Stomach (tissue), 9 donors: Measurements from ENCODE around the gene ARL13A. TPM values are rescaled to one million over a fixed set of nuclear protein-coding genes. Genes with fewer than 3 reads are reported as not detected.

ENCODE experiments used
- DNase-seq, 2 donors: peaks; one replicate each; pipeline versions ENCODE4 v3.0.0 to v3.0.0-alpha.2; 2013 to 2019
- H3K27ac ChIP-seq, 5 donors: fragments of 200-600 bp in 4 of 5; sonication (generic) in 4 of 5; one replicate each; pipeline ENCODE4 v1.5.1; 2013 to 2019; ENCODE audit warnings: mild to moderate bottlenecking in 1 of 5, moderate library complexity in 1 of 5
- H3K27me3 ChIP-seq, 3 donors: fragments of 200-600 bp; sonication (generic); one replicate each; pipeline ENCODE4 v1.5.1; 2017 to 2019; ENCODE audit warnings: mixed run types in 1 of 3
- H3K36me3 ChIP-seq, 4 donors: fragments of 200-600 bp; sonication (generic); 1 replicate in 3 of 4; 2 replicates in 1 of 4; pipeline ENCODE4 v1.5.1; 2016 to 2019
- H3K4me1 ChIP-seq, 4 donors: fragments of 200-600 bp; sonication (generic); one replicate each; pipeline ENCODE4 v1.5.1; 2016 to 2019
- H3K4me3 ChIP-seq, 4 donors: fragments of 200-600 bp; sonication (generic) in 3 of 4; one replicate each; pipeline ENCODE4 v1.5.1; 2016 to 2019; ENCODE audit warnings: mild to moderate bottlenecking in 1 of 4
- H3K9me3 ChIP-seq, 4 donors: fragments of 200-600 bp; sonication (generic); one replicate each; pipeline ENCODE4 v1.5.1; 2016 to 2019
- EP300 ChIP-seq: sonication (generic); formaldehyde crosslinking; IDR thresholded peaks from one replicate; pipeline ENCODE4 v1.6.1; 2017; ENCODE audit warnings: antibody characterized with exemption
- POLR2A ChIP-seq, 4 donors: fragments of 450-650 bp; IDR thresholded peaks; one replicate each; pipeline ENCODE4 v1.6.1; 2016; ENCODE audit warnings: antibody characterized with exemption in 4 of 4, control low read depth in 2 of 4, mild to moderate bottlenecking in 1 of 4, moderate library complexity in 1 of 4
- POLR2AphosphoS5 ChIP-seq, 3 donors: sonication (generic); formaldehyde crosslinking; IDR thresholded peaks; one replicate each; pipeline ENCODE4 v1.6.1; 2016; ENCODE audit warnings: antibody characterized with exemption in 3 of 3
- whole genome bisulfite sequencing, 5 donors: extraction: QIAGEN DNeasy Blood & Tissue Kit in 3 of 5; methylation state at CpG; one replicate each; pipeline versions ENCODE4 v1.1.5 to v1.1.7; 2013 to 2018; 5-methylcytosine and 5-hydroxymethylcytosine counted together
- intact Hi-C: fragments of 100-400 bp; cut with DNase I; formaldehyde crosslinking; loops from one replicate; pipeline ENCODE4 v1.15.1; 2023; ENCODE audit warnings: low total_unique reads
- polyA plus RNA-seq, 3 donors: library from polyadenylated mRNA; stranded (reverse); fragments of 200-250 nt; gene quantifications; one replicate each; pipeline ENCODE4 v1.2.3, GENCODE V29; 2013
- total RNA-seq, 5 donors: library from RNA; depleted of rRNA; stranded (reverse); fragments of >200 nt; gene quantifications; one replicate each; pipeline versions ENCODE4 v1.1.0 to v1.2.3, GENCODE V29; 2014 to 2016
- TF ChIP-seq, protein P1 (sequence below), 7 experiments: fragments of 450-650 bp in 4 of 7; fragments of 200-600 bp in 3 of 7; sonication (generic) in 3 of 7; IDR thresholded peaks; one replicate each; pipeline ENCODE4 v1.5.1; 2016 to 2019; ENCODE audit warnings: antibody characterized with exemption in 7 of 7, control low read depth in 2 of 7, mild to moderate bottlenecking in 1 of 7
- donor health status: healthy with polysubstance abuse.
- donor health status: Bipolar disorder and iron deficiency.
- donor health status: healthy.

The ARL13A gene
- total and polyA plus RNA-seq, 8 donors, result not detected

DNA sequence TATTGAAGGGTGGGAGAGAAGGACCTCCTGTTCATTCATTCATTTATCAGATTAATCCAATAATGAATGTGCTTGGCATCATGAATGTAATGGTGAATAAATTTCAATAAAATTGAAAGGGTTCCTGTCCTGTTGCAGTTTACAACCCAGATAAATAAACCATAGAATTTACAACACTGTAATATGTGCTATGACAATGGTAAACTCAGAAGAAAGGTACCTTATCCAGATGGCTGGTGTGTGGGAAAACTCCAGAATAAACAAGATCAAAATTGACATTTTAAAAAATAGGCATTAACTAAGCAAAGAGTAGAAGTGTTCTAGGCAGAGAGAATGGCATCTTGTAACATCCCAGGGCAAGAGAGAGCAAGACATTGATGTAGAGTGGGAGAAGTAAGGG lies 15.3 kb downstream of the ARL13A start:
- intact Hi-C loops, result no loop called here
- no peak for DNase-seq
- Histone ChIP-seq H3K27me3 (no peaks in the 10 kb centered on the region), H3K27ac (no peak overlapping the region), H3K36me3 (peaks cover 0 to 5% (median 0%) of the 10 kb centered on the region in 4 donors), H3K4me3 (no peak overlapping the region), H3K9me3 (no peaks in the 10 kb centered on the region), H3K4me1 (no peaks in the 10 kb centered on the region)
- no peak for TF ChIP-seq EP300
- TF ChIP-seq, protein P1, sequence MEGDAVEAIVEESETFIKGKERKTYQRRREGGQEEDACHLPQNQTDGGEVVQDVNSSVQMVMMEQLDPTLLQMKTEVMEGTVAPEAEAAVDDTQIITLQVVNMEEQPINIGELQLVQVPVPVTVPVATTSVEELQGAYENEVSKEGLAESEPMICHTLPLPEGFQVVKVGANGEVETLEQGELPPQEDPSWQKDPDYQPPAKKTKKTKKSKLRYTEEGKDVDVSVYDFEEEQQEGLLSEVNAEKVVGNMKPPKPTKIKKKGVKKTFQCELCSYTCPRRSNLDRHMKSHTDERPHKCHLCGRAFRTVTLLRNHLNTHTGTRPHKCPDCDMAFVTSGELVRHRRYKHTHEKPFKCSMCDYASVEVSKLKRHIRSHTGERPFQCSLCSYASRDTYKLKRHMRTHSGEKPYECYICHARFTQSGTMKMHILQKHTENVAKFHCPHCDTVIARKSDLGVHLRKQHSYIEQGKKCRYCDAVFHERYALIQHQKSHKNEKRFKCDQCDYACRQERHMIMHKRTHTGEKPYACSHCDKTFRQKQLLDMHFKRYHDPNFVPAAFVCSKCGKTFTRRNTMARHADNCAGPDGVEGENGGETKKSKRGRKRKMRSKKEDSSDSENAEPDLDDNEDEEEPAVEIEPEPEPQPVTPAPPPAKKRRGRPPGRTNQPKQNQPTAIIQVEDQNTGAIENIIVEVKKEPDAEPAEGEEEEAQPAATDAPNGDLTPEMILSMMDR (IDR thresholded peaks at IDR 0.05), result no peak
- TF ChIP-seq POLR2AphosphoS5 (IDR thresholded peaks at IDR 0.05), result no peak
- TF ChIP-seq POLR2A (IDR thresholded peaks at IDR 0.05), result no peak

DNA sequence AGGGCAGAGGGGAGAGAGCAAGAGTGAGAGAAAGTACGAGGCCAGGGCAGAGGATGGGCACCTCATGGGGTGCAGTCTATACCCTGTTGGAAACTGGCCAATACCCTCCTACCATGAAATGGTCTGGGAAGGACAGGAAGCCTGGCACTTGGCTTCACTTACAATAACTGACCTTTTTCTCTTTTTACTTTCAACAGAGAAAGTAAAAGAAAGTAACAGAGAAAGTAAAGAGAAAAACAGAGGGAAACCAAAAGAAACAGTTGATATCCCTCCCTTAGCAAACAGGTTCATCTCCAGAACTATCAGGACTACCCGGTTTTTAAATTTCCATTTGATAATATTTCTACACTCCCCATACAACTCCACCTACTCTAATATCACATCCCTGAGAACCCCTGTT lies 20.6 kb downstream of the ARL13A start:
- Histone ChIP-seq H3K36me3 (peaks cover 0 to 5% (median 3%) of the 10 kb centered on the region in 4 donors), H3K27ac (no peak overlapping the region), H3K9me3 (no peaks in the 10 kb centered on the region), H3K27me3 (no peaks in the 10 kb centered on the region), H3K4me1 (no peaks in the 10 kb centered on the region), H3K4me3 (no peak overlapping the region)
- TF ChIP-seq, protein P1 (IDR thresholded peaks at IDR 0.05), result no peak
- TF ChIP-seq POLR2A (IDR thresholded peaks at IDR 0.05), result no peak
- TF ChIP-seq EP300, result no peak
- TF ChIP-seq POLR2AphosphoS5 (IDR thresholded peaks at IDR 0.05), result no peak
- 44 to 72% (median 48%) methylated on average over 2 of the region's 2 CpGs for WGBS, 5 donors
- DNase-seq, result no peak
- intact Hi-C loops, result no loop called here

DNA sequence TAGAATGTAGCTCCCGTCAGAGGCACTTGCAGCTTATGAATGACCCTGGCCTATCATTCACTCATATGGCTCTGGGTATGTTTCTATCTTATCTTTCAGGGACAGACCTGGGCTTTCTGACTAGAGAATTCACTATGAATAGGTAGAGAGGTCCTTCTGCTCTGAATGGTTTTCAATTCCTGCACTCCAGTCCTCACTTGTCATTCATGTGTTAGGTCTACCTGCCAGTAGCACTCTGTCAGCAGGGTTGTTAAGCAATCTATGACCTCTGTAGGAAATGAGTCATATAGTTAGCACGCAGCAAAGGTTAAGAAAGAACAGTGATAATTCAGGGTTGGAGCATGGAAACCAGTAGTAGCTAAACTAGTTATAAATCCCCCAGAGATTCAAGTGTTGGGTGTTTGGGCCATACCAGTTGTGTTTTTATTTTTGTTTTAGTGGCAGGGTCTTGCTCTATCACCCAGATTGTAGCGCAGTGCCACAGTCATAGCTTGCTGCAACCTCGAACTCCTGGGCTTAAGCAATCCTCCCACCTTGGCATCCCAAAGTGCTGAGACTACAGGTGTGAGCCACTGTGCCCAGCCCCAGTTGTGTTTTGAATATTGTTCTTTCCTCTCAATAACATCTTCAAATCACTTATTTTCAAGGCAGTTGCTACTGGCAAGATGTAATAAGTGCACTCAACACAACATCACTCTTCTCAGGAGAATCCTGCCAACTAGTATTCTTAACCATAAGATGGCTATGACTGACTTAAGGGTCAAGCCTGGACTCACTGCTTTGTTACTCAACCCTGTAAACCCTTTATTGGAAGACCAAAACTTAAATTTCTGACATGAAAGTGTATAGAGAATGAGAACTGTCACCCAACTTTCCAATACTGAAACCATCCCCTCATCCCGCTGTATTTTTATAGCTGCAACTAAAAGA lies 25.1 kb downstream of the ARL13A start:
- DNase-seq, result peak in 1 of 2 donors; percentile 55
- intact Hi-C loops, result no loop called here
- WGBS, 5 donors, result 77 to 85% (median 78%) methylated on average over 5 of the region's 5 CpGs
- Histone ChIP-seq H3K4me1 (no peaks in the 10 kb centered on the region), H3K36me3 (peaks cover 0 to 5% (median 3%) of the 10 kb centered on the region in 4 donors), H3K27ac (no peak overlapping the region), H3K4me3 (no peak overlapping the region), H3K27me3 (no peaks in the 10 kb centered on the region), H3K9me3 (no peaks in the 10 kb centered on the region)
- TF ChIP-seq POLR2AphosphoS5 (IDR thresholded peaks at IDR 0.05), result peak in 1 of 3 donors; percentile 20
- no peak for TF ChIP-seq EP300
- no peak for TF ChIP-seq POLR2A (IDR thresholded peaks at IDR 0.05)
- TF ChIP-seq, protein P1 (IDR thresholded peaks at IDR 0.05), result no peak

DNA sequence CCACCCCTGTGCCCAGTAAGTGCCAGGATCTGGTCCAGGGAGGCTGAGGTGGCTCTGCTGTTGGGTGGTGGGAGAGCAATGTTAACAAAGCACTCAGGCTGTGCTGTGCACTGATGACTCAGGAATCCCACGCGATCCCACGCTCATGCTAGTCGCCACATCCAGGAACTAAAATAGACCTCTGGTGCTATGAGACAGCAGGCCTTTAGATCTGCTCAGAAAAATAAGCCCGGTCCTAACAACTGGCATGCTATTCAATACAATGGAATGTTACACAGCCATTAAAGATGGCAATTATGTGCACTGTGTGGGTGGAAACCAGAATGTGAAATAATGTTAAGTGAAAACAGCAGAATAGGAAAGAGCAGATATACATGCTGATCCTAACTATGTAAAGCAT lies 26.0 kb downstream of the ARL13A start:
- intact Hi-C loops, result no loop called here
- no peak overlapping the region for H3K4me3 ChIP-seq
- peaks cover 0 to 7% (median 5%) of the 10 kb centered on the region in 4 donors for H3K36me3 ChIP-seq
- H3K4me1 ChIP-seq, result no peaks in the 10 kb centered on the region
- WGBS, 5 donors, result 68 to 100% (median 88%) methylated on average over 1 to 5 of the region's 5 CpGs
- no peaks in the 10 kb centered on the region for H3K27me3 ChIP-seq
- no peaks in the 10 kb centered on the region for H3K9me3 ChIP-seq
- DNase-seq, result no peak
- TF ChIP-seq, protein P1 (IDR thresholded peaks at IDR 0.05), result no peak
- TF ChIP-seq POLR2AphosphoS5 (IDR thresholded peaks at IDR 0.05) (no peak), POLR2A (IDR thresholded peaks at IDR 0.05) (no peak), EP300 (no peak)
- no peak overlapping the region for H3K27ac ChIP-seq
